ENCODE measurements around the gene APOA4.

DNA sequence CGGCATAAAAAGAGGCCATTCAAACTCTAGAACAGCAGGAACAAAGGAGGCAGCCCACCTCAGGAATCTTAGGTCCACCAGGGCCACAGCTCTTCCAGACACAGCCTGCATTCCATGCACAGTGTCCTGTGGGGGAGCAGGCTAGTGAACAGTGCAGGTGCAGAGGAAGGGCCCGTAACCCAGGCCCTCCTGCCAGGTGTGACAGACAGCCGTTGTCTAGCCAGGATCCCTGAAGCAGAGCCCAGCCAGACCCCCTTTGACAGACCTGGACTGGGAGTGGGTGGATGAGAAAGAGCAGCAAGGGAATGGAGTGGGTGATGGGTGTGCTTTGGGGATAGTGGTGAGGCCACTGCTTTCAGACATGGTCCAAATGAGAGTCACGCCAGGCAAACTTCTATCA lies 34.1 kb downstream of the APOA4 start:
- TF ChIP-seq, protein P1, sequence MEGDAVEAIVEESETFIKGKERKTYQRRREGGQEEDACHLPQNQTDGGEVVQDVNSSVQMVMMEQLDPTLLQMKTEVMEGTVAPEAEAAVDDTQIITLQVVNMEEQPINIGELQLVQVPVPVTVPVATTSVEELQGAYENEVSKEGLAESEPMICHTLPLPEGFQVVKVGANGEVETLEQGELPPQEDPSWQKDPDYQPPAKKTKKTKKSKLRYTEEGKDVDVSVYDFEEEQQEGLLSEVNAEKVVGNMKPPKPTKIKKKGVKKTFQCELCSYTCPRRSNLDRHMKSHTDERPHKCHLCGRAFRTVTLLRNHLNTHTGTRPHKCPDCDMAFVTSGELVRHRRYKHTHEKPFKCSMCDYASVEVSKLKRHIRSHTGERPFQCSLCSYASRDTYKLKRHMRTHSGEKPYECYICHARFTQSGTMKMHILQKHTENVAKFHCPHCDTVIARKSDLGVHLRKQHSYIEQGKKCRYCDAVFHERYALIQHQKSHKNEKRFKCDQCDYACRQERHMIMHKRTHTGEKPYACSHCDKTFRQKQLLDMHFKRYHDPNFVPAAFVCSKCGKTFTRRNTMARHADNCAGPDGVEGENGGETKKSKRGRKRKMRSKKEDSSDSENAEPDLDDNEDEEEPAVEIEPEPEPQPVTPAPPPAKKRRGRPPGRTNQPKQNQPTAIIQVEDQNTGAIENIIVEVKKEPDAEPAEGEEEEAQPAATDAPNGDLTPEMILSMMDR (conservative IDR thresholded peaks at IDR 0.05; ENCODE audit: low read depth in 2 of 2): no peak
- TF ChIP-seq EZH2 (IDR thresholded peaks at IDR 0.05; ENCODE audit: low read depth, unreplicated experiment) (no peak), EZH2phosphoT487 (IDR thresholded peaks at IDR 0.05; ENCODE audit: unreplicated experiment) (no peak), POLR2AphosphoS5 (IDR thresholded peaks at IDR 0.05; ENCODE audit: low read depth) (no peak), ZNF114 (CRISPR knock-in tag; IDR thresholded peaks at IDR 0.05) (no peak), JUNB (IDR thresholded peaks at IDR 0.05; ENCODE audit: unreplicated experiment) (no peak), CREB1 (CRISPR knock-in tag; IDR thresholded peaks at IDR 0.05; ENCODE audit: low read depth) (no peak), NANOG (IDR thresholded peaks at IDR 0.05; ENCODE audit: borderline replicate concordance) (no peak), ZNF331 (CRISPR knock-in tag; IDR thresholded peaks at IDR 0.05; ENCODE audit: low read depth) (no peak), STAT1 (IDR thresholded peaks at IDR 0.05; ENCODE audit: unreplicated experiment) (no peak)
- TF ChIP-seq, protein P2, sequence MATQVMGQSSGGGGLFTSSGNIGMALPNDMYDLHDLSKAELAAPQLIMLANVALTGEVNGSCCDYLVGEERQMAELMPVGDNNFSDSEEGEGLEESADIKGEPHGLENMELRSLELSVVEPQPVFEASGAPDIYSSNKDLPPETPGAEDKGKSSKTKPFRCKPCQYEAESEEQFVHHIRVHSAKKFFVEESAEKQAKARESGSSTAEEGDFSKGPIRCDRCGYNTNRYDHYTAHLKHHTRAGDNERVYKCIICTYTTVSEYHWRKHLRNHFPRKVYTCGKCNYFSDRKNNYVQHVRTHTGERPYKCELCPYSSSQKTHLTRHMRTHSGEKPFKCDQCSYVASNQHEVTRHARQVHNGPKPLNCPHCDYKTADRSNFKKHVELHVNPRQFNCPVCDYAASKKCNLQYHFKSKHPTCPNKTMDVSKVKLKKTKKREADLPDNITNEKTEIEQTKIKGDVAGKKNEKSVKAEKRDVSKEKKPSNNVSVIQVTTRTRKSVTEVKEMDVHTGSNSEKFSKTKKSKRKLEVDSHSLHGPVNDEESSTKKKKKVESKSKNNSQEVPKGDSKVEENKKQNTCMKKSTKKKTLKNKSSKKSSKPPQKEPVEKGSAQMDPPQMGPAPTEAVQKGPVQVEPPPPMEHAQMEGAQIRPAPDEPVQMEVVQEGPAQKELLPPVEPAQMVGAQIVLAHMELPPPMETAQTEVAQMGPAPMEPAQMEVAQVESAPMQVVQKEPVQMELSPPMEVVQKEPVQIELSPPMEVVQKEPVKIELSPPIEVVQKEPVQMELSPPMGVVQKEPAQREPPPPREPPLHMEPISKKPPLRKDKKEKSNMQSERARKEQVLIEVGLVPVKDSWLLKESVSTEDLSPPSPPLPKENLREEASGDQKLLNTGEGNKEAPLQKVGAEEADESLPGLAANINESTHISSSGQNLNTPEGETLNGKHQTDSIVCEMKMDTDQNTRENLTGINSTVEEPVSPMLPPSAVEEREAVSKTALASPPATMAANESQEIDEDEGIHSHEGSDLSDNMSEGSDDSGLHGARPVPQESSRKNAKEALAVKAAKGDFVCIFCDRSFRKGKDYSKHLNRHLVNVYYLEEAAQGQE (IDR thresholded peaks at IDR 0.05; ENCODE audit: unreplicated experiment): no peak
- TF ChIP-seq, protein P3, sequence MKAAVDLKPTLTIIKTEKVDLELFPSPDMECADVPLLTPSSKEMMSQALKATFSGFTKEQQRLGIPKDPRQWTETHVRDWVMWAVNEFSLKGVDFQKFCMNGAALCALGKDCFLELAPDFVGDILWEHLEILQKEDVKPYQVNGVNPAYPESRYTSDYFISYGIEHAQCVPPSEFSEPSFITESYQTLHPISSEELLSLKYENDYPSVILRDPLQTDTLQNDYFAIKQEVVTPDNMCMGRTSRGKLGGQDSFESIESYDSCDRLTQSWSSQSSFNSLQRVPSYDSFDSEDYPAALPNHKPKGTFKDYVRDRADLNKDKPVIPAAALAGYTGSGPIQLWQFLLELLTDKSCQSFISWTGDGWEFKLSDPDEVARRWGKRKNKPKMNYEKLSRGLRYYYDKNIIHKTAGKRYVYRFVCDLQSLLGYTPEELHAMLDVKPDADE (IDR thresholded peaks at IDR 0.05): no peak
